HG02884 (cell line): ENCODE results near the gene TMPRSS11D.

Source experiments
- ATAC-seq: cut with Tn5 transposase; IDR thresholded peaks from one replicate; pipeline ENCODE4 v1.9.1; 2021; ENCODE audit warnings: mild to moderate bottlenecking, moderate library complexity; ENCODE audit not compliant: unreplicated experiment

The TMPRSS11D gene

GRCh38 chr4:67891645-67892044 is 7.8 kb upstream of the TMPRSS11D start:
- ATAC-seq, result no peak

DNA sequence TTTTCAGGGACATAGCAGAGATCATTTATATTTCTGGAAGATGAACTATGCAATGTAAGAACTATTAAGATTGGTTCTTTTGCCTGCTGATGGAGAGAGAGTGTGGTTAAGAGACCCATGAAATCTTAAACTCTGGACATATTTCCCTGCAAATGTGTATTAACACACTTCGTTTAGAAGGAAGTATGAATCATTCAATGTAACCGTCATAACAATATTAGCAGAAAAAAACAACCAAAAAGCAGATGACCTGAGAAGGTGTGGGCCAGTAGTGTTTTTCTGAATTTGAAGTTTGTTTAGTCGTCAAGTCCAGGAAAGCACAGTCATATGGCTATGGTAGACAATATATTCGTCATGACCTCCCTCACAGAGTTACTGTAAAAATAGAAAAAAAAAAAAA is 2.5 kb upstream of the TMPRSS11D start:
- no peak for ATAC-seq

GRCh38 chr4:67885762-67886161 is 2.0 kb upstream of the TMPRSS11D start:
- ATAC-seq, result no peak

DNA sequence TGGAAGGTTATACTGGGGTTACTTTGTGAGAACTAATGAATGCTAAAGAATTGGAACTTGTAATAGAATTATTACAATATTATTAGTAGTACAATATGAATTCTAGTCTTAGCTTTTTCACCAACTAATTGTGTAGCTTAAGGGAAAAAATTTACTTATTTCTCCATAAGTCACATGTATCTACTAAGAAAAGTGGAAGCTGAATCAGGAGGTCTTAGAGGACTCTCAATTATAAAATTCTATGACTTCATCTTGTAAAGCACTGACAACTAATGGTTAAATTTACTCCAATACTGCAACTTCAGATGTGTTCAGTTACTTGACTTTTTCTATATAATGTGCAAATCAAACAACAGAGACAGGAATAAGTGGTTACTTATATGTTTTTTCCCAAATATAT is 899 bp upstream of the TMPRSS11D start:
- no peak for ATAC-seq

DNA sequence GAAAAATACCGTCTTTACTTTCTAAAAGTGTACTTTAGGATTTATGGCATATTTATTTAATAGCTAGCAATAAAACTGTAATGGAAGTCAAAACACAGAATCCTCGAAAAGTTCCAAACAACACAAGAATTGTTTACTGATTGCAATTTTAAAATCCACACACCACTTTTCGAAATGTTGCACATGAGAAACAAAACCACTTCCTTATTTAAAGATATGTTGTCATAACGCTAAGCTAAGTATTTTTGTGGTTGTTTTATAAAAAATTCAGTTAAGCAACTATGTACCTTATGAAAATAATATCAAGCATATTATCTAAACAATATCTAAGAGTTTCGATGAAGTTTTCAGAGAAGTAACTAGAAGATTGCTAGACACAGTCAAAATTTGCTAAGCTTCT is 344 bp downstream of the TMPRSS11D start:
- no peak for ATAC-seq

GRCh38 chr4:67880866-67881610 is 2.8 kb downstream of the TMPRSS11D start:
- no peak for ATAC-seq

GRCh38 chr4:67879486-67879885 is 4.3 kb downstream of the TMPRSS11D start:
- no peak for ATAC-seq

GRCh38 chr4:67877086-67877485 is 6.7 kb downstream of the TMPRSS11D start:
- ATAC-seq, result no peak

DNA sequence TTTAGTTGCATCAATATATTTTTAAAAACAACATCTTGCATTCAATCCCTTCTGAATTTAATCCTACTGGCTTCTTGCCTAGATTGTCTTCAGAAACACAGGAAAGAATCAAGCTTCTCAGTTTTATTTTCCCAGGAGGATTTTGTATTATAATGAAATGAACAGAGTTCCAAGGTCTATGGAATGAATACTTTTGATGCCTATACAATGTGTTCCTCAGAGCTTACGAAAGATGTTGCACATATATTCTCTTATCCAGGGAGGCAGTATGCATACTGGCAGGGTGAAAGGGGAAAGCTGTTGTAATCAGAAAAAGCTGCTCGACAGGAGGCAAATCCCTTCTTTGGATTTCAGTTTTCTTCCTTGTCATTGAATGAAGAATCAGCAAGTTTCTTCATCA is 8.8 kb downstream of the TMPRSS11D start:
- ATAC-seq, result no peak

- ATAC-seq, result no peak
These were observed 10.7 kb downstream of the TMPRSS11D start for GRCh38 chr4:67873116-67873515.

- ATAC-seq, result peak; percentile 86
These were observed 11.9 kb downstream of the TMPRSS11D start for GRCh38 chr4:67871867-67872266.

DNA sequence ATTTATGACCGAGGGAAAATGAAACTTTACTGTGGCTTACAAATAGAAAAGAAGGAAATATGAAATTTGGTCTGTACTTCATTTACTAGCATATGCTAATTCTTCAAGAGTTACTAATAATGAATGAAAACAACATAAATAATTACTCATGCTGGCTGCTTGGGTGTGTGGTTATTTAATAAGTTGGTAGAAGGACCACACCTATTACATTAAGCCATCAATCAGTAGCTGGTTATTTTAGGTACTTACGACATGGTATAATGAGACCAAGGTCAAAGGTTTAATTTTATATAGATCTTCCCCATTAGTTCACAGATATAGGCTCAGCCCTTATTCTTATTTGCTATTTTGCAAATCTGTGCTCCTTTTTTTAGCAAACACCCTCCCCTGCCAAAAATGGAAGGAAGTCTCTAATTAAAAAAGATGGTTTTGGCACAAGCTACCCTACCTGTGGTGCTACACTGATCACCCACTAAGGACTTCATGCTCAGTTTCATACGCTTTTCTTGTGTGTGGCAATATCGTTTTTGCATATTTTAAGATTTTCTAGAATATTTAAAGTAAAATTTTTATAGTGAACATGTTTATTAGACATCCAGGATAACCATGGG is 14.1 kb downstream of the TMPRSS11D start:
- ATAC-seq, result no peak

GRCh38 chr4:67861513-67861912 is 22.3 kb downstream of the TMPRSS11D start:
- ATAC-seq, result no peak

- ATAC-seq, result no peak
These were observed 30.5 kb downstream of the TMPRSS11D start for GRCh38 chr4:67853336-67853735.

DNA sequence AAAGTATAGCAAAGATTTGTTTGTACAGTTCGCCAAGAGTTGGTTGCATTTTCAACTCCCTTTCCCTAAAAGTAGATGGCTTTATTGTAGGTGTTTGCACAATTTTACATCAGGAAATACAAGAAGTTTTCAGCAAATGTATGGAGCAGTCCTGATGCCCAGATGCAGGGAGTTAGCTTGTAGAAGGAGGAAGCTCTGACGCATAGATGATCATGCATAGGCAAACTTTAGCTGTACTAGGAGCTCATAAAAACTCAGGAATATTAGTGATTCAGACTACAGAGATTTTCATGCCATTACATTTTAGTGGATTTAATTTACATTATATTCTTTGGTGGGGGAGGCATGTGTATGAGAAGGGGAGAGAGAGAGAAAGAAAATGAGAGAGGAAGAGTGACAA is 62.9 kb downstream of the TMPRSS11D start:
- ATAC-seq, result no peak

DNA sequence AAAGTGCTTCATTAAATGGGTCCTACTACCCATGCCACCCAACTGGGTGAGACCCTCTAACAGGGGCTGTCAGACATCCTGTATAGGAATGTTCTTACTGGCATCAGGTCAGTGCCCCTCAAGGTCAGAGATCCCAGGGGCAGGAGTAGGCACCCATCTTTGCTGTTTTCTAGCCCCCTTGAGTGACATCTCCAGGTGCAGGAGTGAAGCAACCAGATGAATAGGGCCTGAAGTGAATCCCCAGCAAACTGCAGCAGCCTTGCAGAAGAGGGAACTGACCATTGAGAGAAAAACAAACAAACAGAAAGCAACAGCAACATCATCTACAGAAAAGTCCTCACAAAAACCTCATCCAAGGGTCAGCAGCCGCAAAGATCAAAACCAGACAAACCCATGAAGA is 73.8 kb downstream of the TMPRSS11D start:
- no peak for ATAC-seq

DNA sequence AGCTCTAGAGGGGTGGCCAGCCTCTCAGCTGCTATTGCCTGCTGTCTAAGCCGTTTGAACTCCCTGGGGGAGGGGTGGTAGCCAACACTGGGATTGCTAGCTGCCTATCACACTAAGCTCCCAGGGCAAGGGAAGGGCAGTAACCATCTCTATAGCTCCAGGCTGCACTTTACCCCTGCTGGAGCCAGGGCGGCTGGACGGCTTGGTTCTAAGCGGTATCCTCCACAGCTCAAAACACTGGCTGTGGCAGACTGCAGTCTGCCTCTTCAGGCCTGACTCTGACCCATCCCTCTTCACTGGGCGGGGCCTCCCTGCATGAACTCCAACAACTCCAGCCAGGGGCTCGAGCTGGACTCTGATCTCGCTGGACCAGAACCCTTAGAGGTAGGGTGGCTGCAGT is 74.3 kb downstream of the TMPRSS11D start:
- ATAC-seq, result no peak

- ATAC-seq, result no peak
These were observed 87.0 kb downstream of the TMPRSS11D start for GRCh38 chr4:67796810-67797209.

DNA sequence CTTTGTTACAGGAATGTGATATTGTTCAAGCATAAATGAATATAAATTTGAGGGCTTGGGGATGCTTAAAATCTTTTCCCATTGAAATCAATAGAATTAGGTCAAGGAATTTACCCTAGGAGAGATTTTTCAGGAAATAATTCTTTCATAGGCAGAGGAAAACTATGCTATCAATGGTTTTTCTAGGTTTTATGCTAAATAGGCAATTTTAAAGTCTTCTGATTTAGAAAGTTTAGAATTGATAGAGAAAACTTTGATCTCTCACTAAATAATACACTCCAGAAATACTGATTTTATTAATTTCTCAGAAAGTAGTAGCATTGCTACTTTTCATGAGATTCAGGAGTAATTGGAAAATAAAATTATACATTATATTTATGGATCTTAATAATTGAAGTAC is 93.1 kb downstream of the TMPRSS11D start:
- no peak for ATAC-seq

DNA sequence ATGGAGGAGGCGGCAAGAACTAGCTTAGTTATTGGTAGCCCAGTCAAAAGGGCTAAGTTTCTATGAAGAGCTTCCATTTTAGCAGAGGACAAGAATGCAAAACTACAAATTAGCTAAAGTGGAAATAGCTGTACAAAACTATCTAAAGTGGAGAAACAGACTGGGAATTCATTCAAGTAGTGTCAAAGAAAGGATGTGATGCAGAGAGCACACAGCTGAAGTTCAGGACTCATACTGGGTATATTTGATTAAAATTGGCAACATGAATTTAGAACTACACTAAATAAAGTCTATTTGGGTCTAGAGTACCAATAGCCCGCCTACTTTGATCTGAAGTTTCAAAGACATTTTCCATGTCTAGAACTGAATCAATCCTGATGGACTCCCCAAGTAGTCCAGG is 96.5 kb downstream of the TMPRSS11D start:
- no peak for ATAC-seq

GRCh38 chr4:67785528-67785927 is 98.3 kb downstream of the TMPRSS11D start:
- no peak for ATAC-seq

DNA sequence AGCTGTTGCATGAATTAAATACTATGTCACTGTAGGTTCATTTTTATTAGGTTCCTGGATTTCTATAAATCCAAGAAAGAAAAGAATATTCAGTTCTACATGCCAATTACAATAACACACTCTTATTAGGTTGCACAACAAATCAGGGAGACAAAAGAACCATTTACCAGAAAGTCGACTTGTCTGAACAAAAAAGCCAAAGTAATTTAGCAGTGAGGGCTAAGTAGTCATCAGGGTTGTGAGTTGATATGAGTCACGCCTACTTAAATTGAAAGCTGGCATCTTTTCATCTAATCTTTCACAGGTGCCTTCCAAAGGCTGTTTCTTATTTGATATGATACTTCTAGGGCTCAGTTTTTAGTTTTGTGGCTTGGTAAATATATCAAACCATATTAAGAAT is 104.2 kb downstream of the TMPRSS11D start:
- ATAC-seq, result no peak

DNA sequence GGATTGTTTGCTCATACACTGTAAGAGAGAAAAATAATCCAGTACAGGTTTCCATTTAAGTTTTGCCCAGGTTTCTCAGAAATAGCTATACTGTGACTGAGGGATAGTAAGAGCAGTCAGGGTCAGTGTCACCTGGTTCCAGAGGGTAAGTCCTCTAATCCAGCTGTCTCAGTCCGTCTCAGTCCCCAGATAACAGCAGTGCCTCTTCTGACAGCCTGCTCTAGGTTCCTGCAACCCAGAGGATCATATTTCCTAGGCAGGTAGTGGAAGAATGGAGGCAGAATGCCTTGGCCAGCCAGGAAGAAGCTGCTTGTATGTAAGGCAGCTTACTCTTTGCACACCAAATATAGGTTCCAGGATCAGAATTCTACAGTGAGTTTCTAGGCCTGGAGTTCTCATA is 107.1 kb downstream of the TMPRSS11D start:
- ATAC-seq, result no peak
